ENCODE data around the gene AHCYL2.
A peak's percentile ranks its signal among the peaks of the same experiment; 100 is the strongest.

DNA sequence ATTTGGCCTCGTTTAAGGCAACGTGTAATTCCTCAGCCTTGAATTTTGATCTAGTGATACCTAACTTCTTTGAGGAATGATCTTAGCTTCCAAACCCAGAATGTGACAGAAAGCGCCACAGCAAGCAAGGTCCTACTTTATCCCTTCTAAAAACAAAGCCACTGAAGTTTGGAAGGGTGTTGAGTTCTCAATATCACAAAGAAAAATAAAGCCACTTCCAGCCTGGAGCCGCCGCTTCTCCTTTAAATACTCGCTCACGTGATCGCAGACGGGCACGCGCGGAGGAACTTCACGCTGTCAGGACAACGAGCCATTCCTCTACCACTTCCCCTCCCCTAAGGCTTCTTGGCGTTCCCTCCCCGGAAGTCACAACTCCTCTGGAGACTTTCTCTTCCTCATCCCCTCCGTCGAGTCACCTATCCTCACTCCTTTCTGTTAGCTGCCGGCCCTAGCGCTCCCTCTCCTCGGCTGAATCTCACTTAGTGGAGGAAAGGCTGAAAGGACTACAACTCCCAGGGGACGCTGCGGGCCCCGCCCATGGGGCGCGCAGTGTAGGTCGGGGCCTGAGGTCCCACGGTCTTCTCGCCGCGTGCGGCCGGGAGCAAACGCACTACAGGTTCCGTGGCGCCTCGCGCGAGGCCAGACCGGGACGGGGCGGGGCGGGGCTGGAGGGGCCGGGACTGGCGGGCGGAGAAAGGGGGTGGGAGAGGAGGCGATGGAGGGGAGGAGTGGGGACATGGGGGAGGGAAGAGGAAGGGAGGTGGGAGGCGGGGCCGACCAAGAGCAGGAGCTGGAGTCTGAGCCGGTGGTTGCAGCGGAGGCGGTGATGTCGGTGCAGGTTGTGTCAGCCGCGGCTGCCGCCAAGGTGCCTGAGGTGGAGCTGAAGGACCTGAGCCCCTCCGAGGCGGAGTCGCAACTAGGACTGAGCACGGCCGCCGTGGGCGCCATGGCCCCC lies at the start of gene AHCYL2:
- TF ChIP-seq, protein P1, sequence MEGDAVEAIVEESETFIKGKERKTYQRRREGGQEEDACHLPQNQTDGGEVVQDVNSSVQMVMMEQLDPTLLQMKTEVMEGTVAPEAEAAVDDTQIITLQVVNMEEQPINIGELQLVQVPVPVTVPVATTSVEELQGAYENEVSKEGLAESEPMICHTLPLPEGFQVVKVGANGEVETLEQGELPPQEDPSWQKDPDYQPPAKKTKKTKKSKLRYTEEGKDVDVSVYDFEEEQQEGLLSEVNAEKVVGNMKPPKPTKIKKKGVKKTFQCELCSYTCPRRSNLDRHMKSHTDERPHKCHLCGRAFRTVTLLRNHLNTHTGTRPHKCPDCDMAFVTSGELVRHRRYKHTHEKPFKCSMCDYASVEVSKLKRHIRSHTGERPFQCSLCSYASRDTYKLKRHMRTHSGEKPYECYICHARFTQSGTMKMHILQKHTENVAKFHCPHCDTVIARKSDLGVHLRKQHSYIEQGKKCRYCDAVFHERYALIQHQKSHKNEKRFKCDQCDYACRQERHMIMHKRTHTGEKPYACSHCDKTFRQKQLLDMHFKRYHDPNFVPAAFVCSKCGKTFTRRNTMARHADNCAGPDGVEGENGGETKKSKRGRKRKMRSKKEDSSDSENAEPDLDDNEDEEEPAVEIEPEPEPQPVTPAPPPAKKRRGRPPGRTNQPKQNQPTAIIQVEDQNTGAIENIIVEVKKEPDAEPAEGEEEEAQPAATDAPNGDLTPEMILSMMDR (IDR thresholded peaks at IDR 0.05), result no peak
- TF ChIP-seq POLR2A (IDR thresholded peaks at IDR 0.05), result peak; percentile 54 to 92
